HepG2 (cell line): ENCODE results near the gene NENF. TPM values are rescaled to one million over a fixed set of nuclear protein-coding genes. Genes with fewer than 3 reads are reported as not detected.

Source experiments
- BRD4 ChIP-seq: sonication (generic); formaldehyde crosslinking; IDR thresholded peaks from 2 replicates; pipeline ENCODE4 v1.4.0; 2020; ENCODE audit warnings: missing genetic modification reagents
- CEBPG ChIP-seq: IDR thresholded peaks from 2 replicates; pipeline ENCODE4 v1.6.1; 2016
- ESRRA ChIP-seq: sonication (generic); formaldehyde crosslinking; IDR thresholded peaks from 2 replicates; pipeline ENCODE4 v1.5.1; 2020; ENCODE audit warnings: mild to moderate bottlenecking, low read depth, missing genetic modification reagents
- FOXJ3 ChIP-seq: sonication (generic); formaldehyde crosslinking; IDR thresholded peaks from 2 replicates; pipeline ENCODE4 v1.4.0; 2020; ENCODE audit warnings: missing genetic modification reagents, mild to moderate bottlenecking, borderline replicate concordance
- FOXO1 ChIP-seq: sonication (generic); formaldehyde crosslinking; IDR thresholded peaks from 2 replicates; pipeline ENCODE4 v1.4.0; 2020; ENCODE audit warnings: missing genetic modification reagents
- HMG20B ChIP-seq: conservative IDR thresholded peaks from 2 replicates; pipeline ENCODE4 v1.6.1; 2016; ENCODE audit warnings: missing genetic modification reagents, missing compliant biosample characterization
- NR2F6 ChIP-seq, 2 experiments: IDR thresholded peaks; 2 replicates each; pipeline ENCODE4 v1.6.1; 2016; ENCODE audit warnings: antibody characterized with exemption in 1 of 2, mild to moderate bottlenecking in 1 of 2
- ZFY ChIP-seq: sonication (generic); formaldehyde crosslinking; IDR thresholded peaks from 2 replicates; pipeline ENCODE4 v1.4.0; 2020; ENCODE audit warnings: missing genetic modification reagents
- ZNF30 ChIP-seq: sonication (generic); formaldehyde crosslinking; IDR thresholded peaks from 2 replicates; pipeline ENCODE4 v1.5.0; 2020; ENCODE audit warnings: mild to moderate bottlenecking, missing genetic modification reagents
- ZNF549 ChIP-seq: sonication (generic); formaldehyde crosslinking; IDR thresholded peaks from 2 replicates; pipeline ENCODE4 v1.5.0; 2020; ENCODE audit warnings: missing genetic modification reagents
- ZNF569 ChIP-seq: sonication (generic); formaldehyde crosslinking; IDR thresholded peaks from 2 replicates; pipeline ENCODE4 v1.5.0; 2020; ENCODE audit warnings: mild to moderate bottlenecking, missing genetic modification reagents, moderate library complexity, borderline replicate concordance
- ZNF589 ChIP-seq: sonication (generic); formaldehyde crosslinking; conservative IDR thresholded peaks from 2 replicates; pipeline ENCODE4 v1.8.0; 2022; ENCODE audit warnings: mild to moderate bottlenecking, moderate library complexity, missing genetic modification reagents
- ZNF781 ChIP-seq: sonication (generic); formaldehyde crosslinking; IDR thresholded peaks from 2 replicates; pipeline ENCODE4 v1.5.1; 2020; ENCODE audit warnings: borderline replicate concordance, mild to moderate bottlenecking, missing genetic modification reagents; ENCODE audit errors: not compliant biosample characterization
- ZSCAN20 ChIP-seq: sonication (generic); formaldehyde crosslinking; IDR thresholded peaks from 2 replicates; pipeline ENCODE4 v1.4.0; 2020; ENCODE audit warnings: missing genetic modification reagents, mild to moderate bottlenecking, borderline replicate concordance
- polyA plus RNA-seq, 8 experiments: library from polyadenylated mRNA; depleted of rRNA in 3 of 8; stranded (reverse) in 7 of 8; unstranded in 1 of 8; fragments of >200 nt; fragmentation: Illumina TruSeq in 4 of 8; extraction: Trizol in 4 of 8; gene quantifications; 2 replicates each; pipeline versions ENCODE4 v1.2.1 to v1.2.3, GENCODE V29; 2011 to 2016; ENCODE audit warnings: low read depth in 4 of 8, missing spikeins in 1 of 8, mixed read lengths in 1 of 8; ENCODE audit not compliant: insufficient read depth in 1 of 8
- total RNA-seq, 5 experiments: library from RNA; depleted of rRNA; stranded (reverse); fragments of >200 nt; fragmentation: Illumina TruSeq; extraction: Trizol; gene quantifications; 2 replicates each; pipeline ENCODE4 v1.2.3, GENCODE V29; 2016; ENCODE audit warnings: low read depth in 1 of 5
- TF ChIP-seq, protein P1 (sequence below): sonication (generic); formaldehyde crosslinking; IDR thresholded peaks from 2 replicates; pipeline ENCODE4 v1.4.0; 2020; ENCODE audit warnings: missing genetic modification reagents, borderline replicate concordance
- TF ChIP-seq, protein P2 (sequence below): sonication (generic); formaldehyde crosslinking; IDR thresholded peaks from 2 replicates; pipeline ENCODE4 v1.4.0; 2020; ENCODE audit warnings: missing genetic modification reagents
- TF ChIP-seq, protein P3 (sequence below): sonication (generic); formaldehyde crosslinking; IDR thresholded peaks from 2 replicates; pipeline ENCODE4 v1.4.0; 2020; ENCODE audit warnings: missing genetic modification reagents
- TF ChIP-seq, protein P4 (sequence below): sonication (generic); formaldehyde crosslinking; IDR thresholded peaks from 2 replicates; pipeline ENCODE4 v1.5.1; 2020; ENCODE audit warnings: mild to moderate bottlenecking, missing genetic modification reagents, borderline replicate concordance
- TF ChIP-seq, protein P5 (sequence below): sonication (generic); formaldehyde crosslinking; IDR thresholded peaks from 2 replicates; pipeline ENCODE4 v1.8.1; 2022; ENCODE audit warnings: mild to moderate bottlenecking, missing genetic modification reagents

NENF gene
- total and polyA plus RNA-seq, 2 of the 13 experiments (the other 11 are each of a cell fraction or from before 2014, with no cell fraction given): 31.7 to 40.4 TPM

DNA sequence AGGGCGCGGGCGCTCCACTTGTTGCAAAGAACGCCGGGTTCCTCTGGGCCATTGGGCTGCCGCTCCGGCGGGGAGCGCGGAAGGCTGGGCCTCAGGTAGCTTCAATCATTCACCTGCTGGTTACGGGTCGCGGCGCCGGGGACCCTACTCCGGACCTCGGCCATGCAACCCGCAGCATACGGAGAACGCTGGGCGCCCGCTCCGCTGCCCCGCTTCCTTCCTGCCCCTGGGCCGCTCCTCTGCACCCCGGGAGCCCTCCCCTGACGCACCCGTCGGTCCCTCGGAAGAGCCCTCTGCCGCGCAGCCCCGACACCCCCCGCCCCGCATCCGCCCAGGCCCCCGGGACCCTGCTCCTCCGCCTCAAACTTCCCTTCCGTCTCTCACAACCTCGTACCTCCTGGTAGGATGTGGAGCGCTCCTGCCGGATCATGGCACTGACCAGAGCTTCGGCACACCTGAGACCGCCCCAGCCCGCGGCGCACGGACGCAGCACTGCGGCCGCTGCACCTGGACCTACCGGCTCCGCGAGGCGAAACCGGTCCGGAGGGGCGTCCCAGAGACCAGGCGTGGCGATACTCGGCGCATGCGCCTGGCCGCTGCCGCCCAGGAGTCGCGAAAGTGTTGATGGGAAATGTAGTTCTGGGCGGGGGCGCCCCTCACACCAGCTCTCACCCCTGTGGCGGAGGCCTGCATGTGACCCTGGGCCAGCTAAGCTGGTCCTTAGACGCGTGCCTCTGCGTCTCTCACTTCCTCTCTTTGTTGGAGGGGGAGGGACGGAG is 18.2 kb upstream of the NENF start, which contains the start of gene PACC1 (continued):
- TF ChIP-seq ZNF549 (CRISPR knock-in tag): no peak
- no peak for TF ChIP-seq CEBPG (CRISPR knock-in tag)
- TF ChIP-seq, protein P1, sequence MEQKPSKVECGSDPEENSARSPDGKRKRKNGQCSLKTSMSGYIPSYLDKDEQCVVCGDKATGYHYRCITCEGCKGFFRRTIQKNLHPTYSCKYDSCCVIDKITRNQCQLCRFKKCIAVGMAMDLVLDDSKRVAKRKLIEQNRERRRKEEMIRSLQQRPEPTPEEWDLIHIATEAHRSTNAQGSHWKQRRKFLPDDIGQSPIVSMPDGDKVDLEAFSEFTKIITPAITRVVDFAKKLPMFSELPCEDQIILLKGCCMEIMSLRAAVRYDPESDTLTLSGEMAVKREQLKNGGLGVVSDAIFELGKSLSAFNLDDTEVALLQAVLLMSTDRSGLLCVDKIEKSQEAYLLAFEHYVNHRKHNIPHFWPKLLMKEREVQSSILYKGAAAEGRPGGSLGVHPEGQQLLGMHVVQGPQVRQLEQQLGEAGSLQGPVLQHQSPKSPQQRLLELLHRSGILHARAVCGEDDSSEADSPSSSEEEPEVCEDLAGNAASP (CRISPR knock-in tag): no peak; the same call in 1 of the 2 replicates
- TF ChIP-seq ZNF589 (CRISPR knock-in tag): no peak
- TF ChIP-seq, protein P2, sequence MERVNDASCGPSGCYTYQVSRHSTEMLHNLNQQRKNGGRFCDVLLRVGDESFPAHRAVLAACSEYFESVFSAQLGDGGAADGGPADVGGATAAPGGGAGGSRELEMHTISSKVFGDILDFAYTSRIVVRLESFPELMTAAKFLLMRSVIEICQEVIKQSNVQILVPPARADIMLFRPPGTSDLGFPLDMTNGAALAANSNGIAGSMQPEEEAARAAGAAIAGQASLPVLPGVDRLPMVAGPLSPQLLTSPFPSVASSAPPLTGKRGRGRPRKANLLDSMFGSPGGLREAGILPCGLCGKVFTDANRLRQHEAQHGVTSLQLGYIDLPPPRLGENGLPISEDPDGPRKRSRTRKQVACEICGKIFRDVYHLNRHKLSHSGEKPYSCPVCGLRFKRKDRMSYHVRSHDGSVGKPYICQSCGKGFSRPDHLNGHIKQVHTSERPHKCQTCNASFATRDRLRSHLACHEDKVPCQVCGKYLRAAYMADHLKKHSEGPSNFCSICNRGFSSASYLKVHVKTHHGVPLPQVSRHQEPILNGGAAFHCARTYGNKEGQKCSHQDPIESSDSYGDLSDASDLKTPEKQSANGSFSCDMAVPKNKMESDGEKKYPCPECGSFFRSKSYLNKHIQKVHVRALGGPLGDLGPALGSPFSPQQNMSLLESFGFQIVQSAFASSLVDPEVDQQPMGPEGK (CRISPR knock-in tag): peak; percentile 46; the same call in 1 of the 2 replicates
- no peak for TF ChIP-seq ZSCAN20
- no peak for TF ChIP-seq ZNF30
- TF ChIP-seq FOXJ3 (CRISPR knock-in tag): no peak
- TF ChIP-seq ZNF569: no peak
- peak; percentile 18 for TF ChIP-seq ZNF781 (CRISPR knock-in tag)
- TF ChIP-seq ESRRA (CRISPR knock-in tag): no peak; the same call in 1 of the 2 replicates
- TF ChIP-seq, protein P3, sequence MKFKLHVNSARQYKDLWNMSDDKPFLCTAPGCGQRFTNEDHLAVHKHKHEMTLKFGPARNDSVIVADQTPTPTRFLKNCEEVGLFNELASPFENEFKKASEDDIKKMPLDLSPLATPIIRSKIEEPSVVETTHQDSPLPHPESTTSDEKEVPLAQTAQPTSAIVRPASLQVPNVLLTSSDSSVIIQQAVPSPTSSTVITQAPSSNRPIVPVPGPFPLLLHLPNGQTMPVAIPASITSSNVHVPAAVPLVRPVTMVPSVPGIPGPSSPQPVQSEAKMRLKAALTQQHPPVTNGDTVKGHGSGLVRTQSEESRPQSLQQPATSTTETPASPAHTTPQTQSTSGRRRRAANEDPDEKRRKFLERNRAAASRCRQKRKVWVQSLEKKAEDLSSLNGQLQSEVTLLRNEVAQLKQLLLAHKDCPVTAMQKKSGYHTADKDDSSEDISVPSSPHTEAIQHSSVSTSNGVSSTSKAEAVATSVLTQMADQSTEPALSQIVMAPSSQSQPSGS: peak; percentile 48; the same call in 1 of the 2 replicates
- TF ChIP-seq, protein P4, sequence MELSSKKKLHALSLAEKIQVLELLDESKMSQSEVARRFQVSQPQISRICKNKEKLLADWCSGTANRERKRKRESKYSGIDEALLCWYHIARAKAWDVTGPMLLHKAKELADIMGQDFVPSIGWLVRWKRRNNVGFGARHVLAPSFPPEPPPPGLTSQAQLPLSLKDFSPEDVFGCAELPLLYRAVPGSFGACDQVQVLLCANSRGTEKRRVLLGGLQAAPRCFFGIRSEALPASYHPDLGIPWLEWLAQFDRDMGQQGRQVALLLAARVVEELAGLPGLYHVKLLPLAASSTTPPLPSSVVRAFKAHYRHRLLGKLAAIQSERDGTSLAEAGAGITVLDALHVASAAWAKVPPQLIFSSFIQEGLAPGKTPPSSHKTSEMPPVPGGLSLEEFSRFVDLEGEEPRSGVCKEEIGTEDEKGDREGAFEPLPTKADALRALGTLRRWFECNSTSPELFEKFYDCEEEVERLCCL (CRISPR knock-in tag): 0 out of 2 replicates have a peak, but pooled peaks have one; percentile 63
- peak; percentile 24 for TF ChIP-seq FOXO1
- TF ChIP-seq HMG20B (CRISPR knock-in tag): no peak
- TF ChIP-seq, protein P5, sequence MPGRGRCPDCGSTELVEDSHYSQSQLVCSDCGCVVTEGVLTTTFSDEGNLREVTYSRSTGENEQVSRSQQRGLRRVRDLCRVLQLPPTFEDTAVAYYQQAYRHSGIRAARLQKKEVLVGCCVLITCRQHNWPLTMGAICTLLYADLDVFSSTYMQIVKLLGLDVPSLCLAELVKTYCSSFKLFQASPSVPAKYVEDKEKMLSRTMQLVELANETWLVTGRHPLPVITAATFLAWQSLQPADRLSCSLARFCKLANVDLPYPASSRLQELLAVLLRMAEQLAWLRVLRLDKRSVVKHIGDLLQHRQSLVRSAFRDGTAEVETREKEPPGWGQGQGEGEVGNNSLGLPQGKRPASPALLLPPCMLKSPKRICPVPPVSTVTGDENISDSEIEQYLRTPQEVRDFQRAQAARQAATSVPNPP (CRISPR knock-in tag): no peak
- TF ChIP-seq ZFY (CRISPR knock-in tag): peak; percentile 78
- TF ChIP-seq NR2F6 (IDR thresholded peaks at IDR 0.05): no peak
- no peak for TF ChIP-seq NR2F6 (CRISPR knock-in tag; IDR thresholded peaks at IDR 0.05)
- no peak for TF ChIP-seq BRD4 (CRISPR knock-in tag)
